ENCODE measurements around the gene MAP2. TPM values are rescaled to one million over a fixed set of nuclear protein-coding genes. Genes with fewer than 3 reads are reported as not detected.

Gene MAP2
- total RNA-seq, 1 donor from 2014 or later = 24.9 TPM

GRCh38 chr2:209526561-209526960 is 102.7 kb downstream of the MAP2 start:
- DNase-seq (ENCODE audit: low read depth, low spot score) = no peak

- no peak for DNase-seq (ENCODE audit: low read depth, low spot score)
Observed at GRCh38 chr2:209529579-209529978, 105.7 kb downstream of the MAP2 start.

GRCh38 chr2:209532321-209532720 is 108.5 kb downstream of the MAP2 start:
- DNase-seq (ENCODE audit: low read depth, low spot score) = no peak

GRCh38 chr2:209533391-209533790 is 109.5 kb downstream of the MAP2 start:
- DNase-seq (ENCODE audit: low read depth, low spot score) = no peak

- no peak for DNase-seq (ENCODE audit: low read depth, low spot score)
Observed at GRCh38 chr2:209534228-209534627, 110.4 kb downstream of the MAP2 start.

GRCh38 chr2:209536363-209536762 is 112.5 kb downstream of the MAP2 start:
- DNase-seq (ENCODE audit: low read depth, low spot score) = no peak

GRCh38 chr2:209547726-209548125 is 123.9 kb downstream of the MAP2 start:
- DNase-seq (ENCODE audit: low read depth, low spot score) = no peak

- no peak for DNase-seq (ENCODE audit: low read depth, low spot score)
Observed at GRCh38 chr2:209549589-209549988, 125.7 kb downstream of the MAP2 start.

GRCh38 chr2:209553913-209554312 is 130.1 kb downstream of the MAP2 start:
- no peak for DNase-seq (ENCODE audit: low read depth, low spot score)

GRCh38 chr2:209556354-209556961 is 132.6 kb downstream of the MAP2 start:
- DNase-seq (ENCODE audit: low read depth, low spot score) = peak; percentile 37

- no peak for DNase-seq (ENCODE audit: low read depth, low spot score)
Observed at GRCh38 chr2:209560911-209561310, 137.1 kb downstream of the MAP2 start.

GRCh38 chr2:209563453-209563852 is 139.6 kb downstream of the MAP2 start:
- DNase-seq (ENCODE audit: low read depth, low spot score) = no peak

GRCh38 chr2:209564816-209565215 is 141.0 kb downstream of the MAP2 start:
- DNase-seq (ENCODE audit: low read depth, low spot score) = no peak

- no peak for DNase-seq (ENCODE audit: low read depth, low spot score)
Observed at GRCh38 chr2:209565896-209566582, 142.2 kb downstream of the MAP2 start.

- no peak for DNase-seq (ENCODE audit: low read depth, low spot score)
Observed at GRCh38 chr2:209570194-209570593, 146.3 kb downstream of the MAP2 start.

GRCh38 chr2:209574515-209574914 is 150.7 kb downstream of the MAP2 start:
- DNase-seq (ENCODE audit: low read depth, low spot score) = no peak

GRCh38 chr2:209577376-209578357 is 153.8 kb downstream of the MAP2 start:
- DNase-seq (ENCODE audit: low read depth, low spot score) = no peak

GRCh38 chr2:209578394-209579001 is 154.7 kb downstream of the MAP2 start:
- no peak for DNase-seq (ENCODE audit: low read depth, low spot score)

GRCh38 chr2:209579230-209579749 is 155.4 kb downstream of the MAP2 start:
- no peak for DNase-seq (ENCODE audit: low read depth, low spot score)

GRCh38 chr2:209581040-209581439 is 157.2 kb downstream of the MAP2 start:
- no peak for DNase-seq (ENCODE audit: low read depth, low spot score)

- DNase-seq (ENCODE audit: low read depth, low spot score) = no peak
Observed at GRCh38 chr2:209582281-209582680, 158.4 kb downstream of the MAP2 start.

All from pulmonary artery endothelial cell (primary cell).